HepG2 (cell line): Measurements from ENCODE around the gene PRR14. TPM values are rescaled to one million over a fixed set of nuclear protein-coding genes. Genes with fewer than 3 reads are reported as not detected.

Source experiments
- AHDC1 ChIP-seq: sonication (generic); formaldehyde crosslinking; IDR thresholded peaks from 2 replicates; pipeline ENCODE4 v1.5.1; 2020; ENCODE audit warnings: mild to moderate bottlenecking, missing genetic modification reagents, borderline replicate concordance
- BHLHE40 ChIP-seq: IDR thresholded peaks from 2 replicates; pipeline ENCODE4 v1.6.1; 2011; ENCODE audit warnings: low read length, improper control_type of control experiment
- CBX1 ChIP-seq: IDR thresholded peaks from one replicate; pipeline ENCODE4 v1.6.1; 2016; ENCODE audit warnings: antibody characterized with exemption, low read depth
- GPN1 ChIP-seq: sonication (generic); formaldehyde crosslinking; IDR thresholded peaks from 2 replicates; pipeline ENCODE4 v1.5.1; 2020; ENCODE audit warnings: missing genetic modification reagents, borderline replicate concordance
- HMG20A ChIP-seq: IDR thresholded peaks from 2 replicates; pipeline ENCODE4 v1.6.1; 2016; ENCODE audit warnings: borderline replicate concordance
- KLF15 ChIP-seq: sonication (generic); formaldehyde crosslinking; IDR thresholded peaks from 2 replicates; pipeline ENCODE4 v1.8.1; 2023; ENCODE audit warnings: borderline replicate concordance, mild to moderate bottlenecking, inconsistent platforms, missing genetic modification reagents, mixed read lengths
- KMT2A ChIP-seq: sonication (generic); formaldehyde crosslinking; IDR thresholded peaks from 2 replicates; pipeline ENCODE4 v1.4.0; 2020; ENCODE audit warnings: missing genetic modification reagents
- KMT2B ChIP-seq: IDR thresholded peaks from 2 replicates; pipeline ENCODE4 v1.6.1; 2016; ENCODE audit warnings: missing genetic modification reagents, missing compliant biosample characterization
- LCORL ChIP-seq, 2 experiments: fragments of 450-650 bp in 1 of 2; sonication (generic) in 1 of 2; formaldehyde crosslinking in 1 of 2; IDR thresholded peaks; 2 replicates each; pipeline versions ENCODE4 v1.5.0 to v1.6.1; 2017 to 2020; ENCODE audit warnings: antibody characterized with exemption in 1 of 2, missing genetic modification reagents in 1 of 2
- PRMT3 ChIP-seq: sonication (generic); formaldehyde crosslinking; IDR thresholded peaks from 2 replicates; pipeline ENCODE4 v1.8.1; 2022; ENCODE audit warnings: low read depth, mild to moderate bottlenecking, moderate library complexity, missing genetic modification reagents, borderline replicate concordance
- PTBP1 ChIP-seq: fragments of 200-400 bp; formaldehyde crosslinking; IDR thresholded peaks from 2 replicates; pipeline ENCODE4 v1.6.1; 2018; ENCODE audit warnings: low read length, low read depth; ENCODE audit not compliant: poor library complexity, severe bottlenecking
- REPIN1 ChIP-seq: sonication (generic); formaldehyde crosslinking; IDR thresholded peaks from 2 replicates; pipeline ENCODE4 v1.8.0; 2022; ENCODE audit warnings: missing genetic modification reagents, low read depth, mild to moderate bottlenecking, borderline replicate concordance
- XBP1 ChIP-seq: sonication (generic); formaldehyde crosslinking; IDR thresholded peaks from 2 replicates; pipeline ENCODE4 v1.5.0; 2020; ENCODE audit warnings: missing genetic modification reagents
- ZFYVE20 ChIP-seq: sonication (generic); formaldehyde crosslinking; IDR thresholded peaks from 2 replicates; pipeline ENCODE4 v1.8.0; 2023; ENCODE audit warnings: low read depth, mild to moderate bottlenecking, moderate library complexity, missing genetic modification reagents, borderline replicate concordance
- ZNF205 ChIP-seq: IDR thresholded peaks from 2 replicates; pipeline ENCODE4 v1.6.1; 2018; ENCODE audit warnings: missing biosample characterization, missing genetic modification reagents
- ZNF256 ChIP-seq: sonication (generic); formaldehyde crosslinking; conservative IDR thresholded peaks from 2 replicates; pipeline ENCODE4 v1.4.0; 2020; ENCODE audit warnings: missing genetic modification reagents
- ZNF275 ChIP-seq: sonication (generic); formaldehyde crosslinking; IDR thresholded peaks from 2 replicates; pipeline ENCODE4 v1.8.0; 2022; ENCODE audit warnings: missing genetic modification reagents, mild to moderate bottlenecking, inconsistent platforms, borderline replicate concordance
- ZNF484 ChIP-seq: sonication (generic); formaldehyde crosslinking; IDR thresholded peaks from 2 replicates; pipeline ENCODE4 v1.5.1; 2020; ENCODE audit warnings: mild to moderate bottlenecking, low read depth, missing genetic modification reagents, borderline replicate concordance
- ZNF567 ChIP-seq: sonication (generic); formaldehyde crosslinking; IDR thresholded peaks from 2 replicates; pipeline ENCODE4 v1.8.1; 2023; ENCODE audit warnings: mild to moderate bottlenecking, missing genetic modification reagents, borderline replicate concordance
- ZNF773 ChIP-seq: sonication (generic); formaldehyde crosslinking; IDR thresholded peaks from 2 replicates; pipeline ENCODE4 v1.4.0; 2020; ENCODE audit warnings: missing genetic modification reagents, borderline replicate concordance
- polyA plus RNA-seq, 8 experiments: library from polyadenylated mRNA; depleted of rRNA in 3 of 8; stranded (reverse) in 7 of 8; unstranded in 1 of 8; fragments of >200 nt; fragmentation: Illumina TruSeq in 4 of 8; extraction: Trizol in 4 of 8; gene quantifications; 2 replicates each; pipeline versions ENCODE4 v1.2.1 to v1.2.3, GENCODE V29; 2011 to 2016; ENCODE audit warnings: low read depth in 4 of 8, missing spikeins in 1 of 8, mixed read lengths in 1 of 8; ENCODE audit not compliant: insufficient read depth in 1 of 8
- total RNA-seq, 5 experiments: library from RNA; depleted of rRNA; stranded (reverse); fragments of >200 nt; fragmentation: Illumina TruSeq; extraction: Trizol; gene quantifications; 2 replicates each; pipeline ENCODE4 v1.2.3, GENCODE V29; 2016; ENCODE audit warnings: low read depth in 1 of 5
- TF ChIP-seq, protein P1 (sequence below): sonication (generic); formaldehyde crosslinking; IDR thresholded peaks from 2 replicates; pipeline ENCODE4 v1.4.0; 2020; ENCODE audit warnings: mild to moderate bottlenecking, missing genetic modification reagents

Gene PRR14
- total and polyA plus RNA-seq, 2 of the 13 experiments (the other 11 are each of a cell fraction or from before 2014, with no cell fraction given), result 8.4 to 11.0 TPM

DNA sequence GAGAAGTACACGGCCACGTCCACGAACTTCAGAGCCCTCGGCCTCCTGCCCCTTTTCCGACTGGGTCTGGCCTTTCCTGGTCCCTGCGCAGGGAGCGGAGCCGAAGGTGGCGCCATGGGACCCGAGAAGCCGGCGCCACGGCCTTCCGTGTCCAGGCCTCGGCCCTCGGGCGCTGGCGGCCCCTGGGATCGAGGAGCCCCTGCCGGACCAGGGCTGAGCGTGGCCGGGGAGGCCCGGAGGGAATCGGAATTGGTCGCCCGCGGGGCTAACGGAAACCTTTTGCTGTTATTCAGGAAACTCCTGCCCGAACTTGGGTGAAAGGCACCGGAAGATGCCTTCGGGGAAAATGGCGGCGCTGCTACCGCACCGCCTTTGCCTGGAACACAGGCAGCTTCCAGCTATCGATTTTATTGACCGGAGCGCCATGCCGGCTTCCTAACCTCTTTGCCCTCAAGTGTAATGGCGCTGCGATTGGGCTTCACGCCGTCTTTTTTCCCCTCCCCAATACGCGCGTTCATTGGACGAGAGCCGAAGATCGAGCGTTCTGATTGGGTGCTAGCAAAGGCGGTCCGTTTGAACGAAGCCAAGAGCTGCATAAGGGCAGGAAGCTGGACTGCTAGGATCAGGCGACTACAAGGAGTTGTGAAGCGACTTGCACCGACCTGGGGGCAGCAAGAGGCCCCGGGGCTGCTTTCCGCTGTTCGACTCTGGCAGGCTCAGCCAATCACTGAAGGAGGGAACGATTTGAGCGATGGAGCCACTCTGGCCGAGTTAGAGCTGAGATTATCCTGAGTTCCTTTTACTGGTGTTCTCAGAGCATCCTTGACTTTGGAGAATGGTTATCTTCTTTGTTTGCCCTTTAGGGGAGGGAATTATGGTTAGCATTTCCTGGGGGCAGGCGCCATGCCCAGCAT lies 40.6 kb upstream of the PRR14 start, which contains the start of gene ZNF689 (continued):
- no peak; the same call in 1 of the 2 replicates for TF ChIP-seq ZNF256 (CRISPR knock-in tag)
- TF ChIP-seq AHDC1 (CRISPR knock-in tag), result peak; percentile 82; the same call in 1 of the 2 replicates
- TF ChIP-seq ZNF484, result no peak
- peak; percentile 66 for TF ChIP-seq REPIN1 (CRISPR knock-in tag)
- no peak; the same call in none of the 2 replicates for TF ChIP-seq ZNF567 (CRISPR knock-in tag)
- no peak; the same call in 1 of the 2 replicates for TF ChIP-seq PRMT3 (CRISPR knock-in tag)
- no peak for TF ChIP-seq BHLHE40
- TF ChIP-seq HMG20A (CRISPR knock-in tag), result peak; percentile 73
- TF ChIP-seq ZNF205, result peak; percentile 94
- TF ChIP-seq KMT2A (CRISPR knock-in tag), result peak; percentile 94
- no peak for TF ChIP-seq XBP1 (CRISPR knock-in tag)
- no peak for TF ChIP-seq CBX1
- TF ChIP-seq ZNF275 (CRISPR knock-in tag), result peak; percentile 67; the same call in 1 of the 2 replicates
- TF ChIP-seq GPN1 (CRISPR knock-in tag), result peak; percentile 89; the same call in 1 of the 2 replicates
- peak; percentile 64; the same call in 1 of the 2 replicates for TF ChIP-seq ZFYVE20 (CRISPR knock-in tag)
- peak; percentile 94 for TF ChIP-seq LCORL (IDR thresholded peaks at IDR 0.05)
- TF ChIP-seq LCORL (CRISPR knock-in tag; IDR thresholded peaks at IDR 0.05), result peak; percentile 77; the same call in 1 of the 2 replicates
- TF ChIP-seq KLF15 (CRISPR knock-in tag), result no peak
- TF ChIP-seq ZNF773, result 0 out of 2 replicates have a peak, but pooled peaks have one; percentile 16
- peak; percentile 33 for TF ChIP-seq PTBP1
- peak; percentile 92 for TF ChIP-seq KMT2B (CRISPR knock-in tag)
- TF ChIP-seq, protein P1, sequence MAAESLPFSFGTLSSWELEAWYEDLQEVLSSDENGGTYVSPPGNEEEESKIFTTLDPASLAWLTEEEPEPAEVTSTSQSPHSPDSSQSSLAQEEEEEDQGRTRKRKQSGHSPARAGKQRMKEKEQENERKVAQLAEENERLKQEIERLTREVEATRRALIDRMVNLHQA (CRISPR knock-in tag), result no peak
